ENCODE measurements around the gene ACVRL1. TPM values are rescaled to one million over a fixed set of nuclear protein-coding genes. Genes with fewer than 3 reads are reported as not detected.
A peak's percentile ranks its signal among the peaks of the same experiment; 100 is the strongest.

ACVRL1 gene
- total RNA-seq, 1 experiment from 2014 or later = not detected

GRCh38 chr12:51942501-51943000 lies 35.2 kb downstream of the ACVRL1 start:
- Histone ChIP-seq H3K14ac (ENCODE audit: insufficient read depth, low read length) (no peak overlapping the region), H2BK15ac (ENCODE audit: low read depth, low read length) (no peak overlapping the region), H2BK20ac (ENCODE audit: low read depth, low read length, poor library complexity, severe bottlenecking) (no peak overlapping the region), H3K27me3 (ENCODE audit: insufficient read depth, low read length) (peaks cover 6% of the 10 kb centered on the region; the same call in 1 of the 2 replicates), H3K23ac (ENCODE audit: insufficient read length, low read depth, low read length) (no peak overlapping the region), H3K4ac (ENCODE audit: low read depth, low read length) (no peak overlapping the region), H2AK5ac (ENCODE audit: insufficient read length, low read length) (no peak overlapping the region), H3K79me2 (ENCODE audit: insufficient read depth, low read length) (no peaks in the 10 kb centered on the region), H3K9me3 (ENCODE audit: control insufficient read depth, low read depth, low read length) (peaks cover 5% of the 10 kb centered on the region), H4K8ac (replicated peaks; ENCODE audit: insufficient read length, low read depth, low read length) (no peak overlapping the region), H3K18ac (ENCODE audit: insufficient read length, low read depth, low read length) (no peak overlapping the region), H3K56ac (ENCODE audit: insufficient read length, low read depth, low read length) (no peak overlapping the region), H2BK12ac (ENCODE audit: insufficient read length, low read depth, low read length) (no peak overlapping the region), H3K4me2 (ENCODE audit: insufficient read depth, insufficient read length, low read length) (no peak overlapping the region), H4K91ac (ENCODE audit: insufficient read length, low read depth, low read length) (no peak overlapping the region), H4K20me1 (ENCODE audit: control insufficient read depth, insufficient read depth, insufficient read length) (no peaks in the 10 kb centered on the region), H3T11ph (ENCODE audit: low read length) (no peak overlapping the region), H2BK120ac (ENCODE audit: low read depth, low read length, poor library complexity, severe bottlenecking) (no peak overlapping the region), H2AFZ (ENCODE audit: low read length) (no peak overlapping the region), H3K79me1 (ENCODE audit: insufficient read depth, low read depth, low read length, poor library complexity, severe bottlenecking) (no peaks in the 10 kb centered on the region), H3K4me1 (ENCODE audit: insufficient read depth, low read length) (no peaks in the 10 kb centered on the region; the same call in 1 of the 2 replicates), H3K9ac (ENCODE audit: extremely low read depth, insufficient read length, low read length) (no peak overlapping the region), H3K27ac (ENCODE audit: insufficient read length, low read depth, low read length) (no peak overlapping the region), H2BK5ac (ENCODE audit: insufficient read length, low read length) (no peak overlapping the region), H4K5ac (ENCODE audit: insufficient read length, low read depth, low read length) (no peak overlapping the region), H3K23me2 (ENCODE audit: insufficient read length, low read depth, low read length, poor library complexity, severe bottlenecking) (no peaks in the 10 kb centered on the region)
- H3K9me3 Mint-ChIP-seq = peaks cover 12 to 15% of the 10 kb centered on the region in 2 experiments
- no peak for TF ChIP-seq CTCF (conservative IDR thresholded peaks at IDR 0.05)
- peak overlapping the region in 1 of 3 experiments; percentile 17; a peak in 1 of 7 replicates for H3K27ac Mint-ChIP-seq
- H3K36me3 Mint-ChIP-seq (ENCODE audit: insufficient read depth in 1 of 3, low read depth in 3 of 3) = peaks cover 0 to 5% (median 5%) of the 10 kb centered on the region in 3 experiments; a peak in 4 of 7 replicates
- WGBS (ENCODE audit: extremely low coverage, insufficient read length, low lambda C conversion rate) = no CpG with 5 or more reads among the region's 6 CpGs
- no peak for DNase-seq
- peaks cover 49% of the 10 kb centered on the region for H3K27me3 Mint-ChIP-seq (ENCODE audit: low read depth)
- no peak overlapping the region for H3K4me3 Mint-ChIP-seq
- peaks cover 6 to 9% of the 10 kb centered on the region in 2 experiments; a peak in 3 of 4 replicates for H3K4me1 Mint-ChIP-seq
